ENCODE results near the gene SLC2A13. TPM values are rescaled to one million over a fixed set of nuclear protein-coding genes. Genes with fewer than 3 reads are reported as not detected.

Gene SLC2A13
- total RNA-seq, 4 donors from 2014 or later, result 9.2 to 15.2 (median 13.9) TPM

GRCh38 chr12:39743655-39744054 is 362.2 kb downstream of the SLC2A13 start:
- intact Hi-C loops (cut with DNase I; ENCODE audit: low total_unique reads), result no loop called here
- TF ChIP-seq CTCF (IDR thresholded peaks at IDR 0.05) (no peak), POLR2A (IDR thresholded peaks at IDR 0.05) (no peak)
- DNase-seq (ENCODE audit: low spot score in 2 of 2), result no peak
- H3K4me3 ChIP-seq (ENCODE audit: low read depth, poor library complexity, severe bottlenecking), result no peak overlapping the region
- WGBS, 2 donors, result 85 to 93% methylated on average over 1 of the region's 1 CpG

GRCh38 chr12:39736406-39736805 is 369.5 kb downstream of the SLC2A13 start:
- no peak overlapping the region for H3K4me3 ChIP-seq (ENCODE audit: low read depth, poor library complexity, severe bottlenecking)
- DNase-seq (ENCODE audit: low spot score in 2 of 2), result no peak
- intact Hi-C loops (cut with DNase I; ENCODE audit: low total_unique reads), result no loop called here
- 89% methylated on average over 2 of the region's 2 CpGs for WGBS, 2 donors
- no peak for TF ChIP-seq POLR2A (IDR thresholded peaks at IDR 0.05)
- TF ChIP-seq CTCF (IDR thresholded peaks at IDR 0.05), result no peak

GRCh38 chr12:39723831-39724230 is 382.1 kb downstream of the SLC2A13 start:
- no peak for DNase-seq (ENCODE audit: low spot score in 2 of 2)
- no peak overlapping the region for H3K4me3 ChIP-seq (ENCODE audit: low read depth, poor library complexity, severe bottlenecking)
- intact Hi-C loops (cut with DNase I; ENCODE audit: low total_unique reads), result no loop called here
- TF ChIP-seq POLR2A (IDR thresholded peaks at IDR 0.05) (no peak), CTCF (IDR thresholded peaks at IDR 0.05) (no peak)
- WGBS, 2 donors, result 51 to 60% methylated on average over 6 of the region's 6 CpGs

- no peak overlapping the region for H3K4me3 ChIP-seq (ENCODE audit: low read depth, poor library complexity, severe bottlenecking)
- no peak for TF ChIP-seq POLR2A (IDR thresholded peaks at IDR 0.05)
- TF ChIP-seq CTCF (IDR thresholded peaks at IDR 0.05), result no peak
- no peak for DNase-seq (ENCODE audit: low spot score in 2 of 2)
- intact Hi-C loops (cut with DNase I; ENCODE audit: low total_unique reads), result no loop called here
- WGBS, 2 donors, result 79 to 87% methylated on average over 1 of the region's 1 CpG
These were observed 383.4 kb downstream of the SLC2A13 start for GRCh38 chr12:39722504-39722903.

GRCh38 chr12:39713552-39713951 is 392.3 kb downstream of the SLC2A13 start:
- intact Hi-C loops (cut with DNase I; ENCODE audit: low total_unique reads), result no loop called here
- H3K4me3 ChIP-seq (ENCODE audit: low read depth, poor library complexity, severe bottlenecking), result no peak overlapping the region
- WGBS, 2 donors, result 90 to 91% methylated on average over 14 of the region's 14 CpGs
- TF ChIP-seq POLR2A (IDR thresholded peaks at IDR 0.05), result no peak
- TF ChIP-seq CTCF (IDR thresholded peaks at IDR 0.05), result no peak
- no peak for DNase-seq (ENCODE audit: low spot score in 2 of 2)

- intact Hi-C loops (cut with DNase I; ENCODE audit: low total_unique reads), result no loop called here
- H3K4me3 ChIP-seq (ENCODE audit: low read depth, poor library complexity, severe bottlenecking), result no peak overlapping the region
- DNase-seq (ENCODE audit: low spot score in 2 of 2), result no peak
- 92 to 93% methylated on average over 20 of the region's 20 CpGs for WGBS, 2 donors
- TF ChIP-seq POLR2A (IDR thresholded peaks at IDR 0.05) (no peak), CTCF (IDR thresholded peaks at IDR 0.05) (no peak)
These were observed 393.5 kb downstream of the SLC2A13 start for GRCh38 chr12:39712334-39712733.

Measured in lower leg skin (tissue), 4 donors.